K562 (cell line): Measurements from ENCODE around the gene SLC36A3. TPM values are rescaled to one million over a fixed set of nuclear protein-coding genes. Genes with fewer than 3 reads are reported as not detected.

Experiments
- ATAC-seq: fragments of 200-7000 bp; cut with Tn5 transposase; 3 replicates; pipeline ENCODE4 v1.9.1; 2020; ENCODE audit warnings: moderate library complexity
- BruUV-seq: library from RNA; stranded (reverse); fragments of 400-500 nt; replicated peaks from 2 replicates; lab custom pipeline; 2021; lab: Mats Ljungman, UMichigan
- CTCF ChIA-PET: fragments of 300-600 bp; formaldehyde crosslinking; extraction: SDS; loops from one replicate; lab custom pipeline; 2021; ENCODE audit warnings: low intra/inter-chr PET ratio; lab: Yijun Ruan, JAX
- POLR2A ChIA-PET: fragments of 300-600, 350-650 bp; sonication (Branson Sonifier 250); formaldehyde crosslinking; extraction: SDS; loops from one replicate; lab custom pipeline; 2021; ENCODE audit warnings: antibody characterized with exemption, inconsistent platforms; lab: Yijun Ruan, JAX
- DNase-seq, 4 experiments: peaks; one replicate each; pipeline versions ENCODE4 v3.0.0 to v3.0.0-alpha.2; 2011 to 2018; ENCODE audit warnings: low spot score in 3 of 4, mixed read lengths in 3 of 4; ENCODE audit errors: extremely low read depth in 1 of 4
- FAIRE-seq: peaks from 2 replicates; lab custom pipeline; 2011; peaks lifted over from hg19 to GRCh38; lab: Jason Lieb, UNC
- H2AFZ ChIP-seq: 2 replicates; pipeline ENCODE4 v1.6.0; 2011; ENCODE audit warnings: low read depth, low read length, control low read depth, inconsistent platforms
- H3K27ac ChIP-seq: fragments of 200-600 bp; 3 replicates; pipeline ENCODE4 v1.8.0; 2011; ENCODE audit warnings: low read depth, mild to moderate bottlenecking, control low read depth, inconsistent platforms, low read length, moderate library complexity, mixed read lengths; ENCODE audit errors: extremely low read depth
- H3K27me3 ChIP-seq, 2 experiments: fragments of 300-600 bp in 1 of 2; 2 replicates in 1 of 2; 3 replicates in 1 of 2; pipeline versions ENCODE4 v1.6.0 to v1.8.0; 2011; ENCODE audit warnings: inconsistent platforms in 2 of 2, low read length in 2 of 2, mild to moderate bottlenecking in 1 of 2, mixed read lengths in 1 of 2, moderate library complexity in 1 of 2; ENCODE audit not compliant: control insufficient read depth in 2 of 2, insufficient read depth in 2 of 2
- H3K36me3 ChIP-seq: fragments of 300-600 bp; 3 replicates; pipeline ENCODE4 v1.8.0; 2011; ENCODE audit warnings: mild to moderate bottlenecking, low read length, inconsistent platforms; ENCODE audit not compliant: control insufficient read depth, insufficient read depth
- H3K4me1 ChIP-seq, 2 experiments: fragments of 200-600 bp in 1 of 2; replicated peaks in 1 of 2; 2 replicates in 1 of 2; 3 replicates in 1 of 2; pipeline versions ENCODE4 v1.5.1 to v1.8.0; 2011; ENCODE audit warnings: inconsistent platforms in 2 of 2, low read length in 2 of 2, mild to moderate bottlenecking in 1 of 2, mixed read lengths in 1 of 2, moderate library complexity in 1 of 2; ENCODE audit not compliant: control insufficient read depth in 2 of 2, insufficient read depth in 2 of 2
- H3K4me2 ChIP-seq: 2 replicates; pipeline ENCODE4 v1.6.1; 2011; ENCODE audit warnings: low read length, control low read depth, inconsistent platforms, mixed read lengths; ENCODE audit not compliant: insufficient read depth
- H3K4me3 ChIP-seq: fragments of 200-600 bp; sonication (generic), shearing (Covaris generic); 2 replicates; pipeline ENCODE4 v1.5.1; 2016; ENCODE audit warnings: control low read depth, inconsistent platforms
- H3K79me2 ChIP-seq: fragments of 200-600 bp; 3 replicates; pipeline ENCODE4 v1.8.0; 2011; ENCODE audit warnings: low read length, inconsistent platforms; ENCODE audit not compliant: control insufficient read depth, insufficient read depth
- H3K9ac ChIP-seq, 2 experiments: 2 replicates each; pipeline versions ENCODE4 v1.6.0 to v1.6.1; 2011; ENCODE audit warnings: low read depth in 2 of 2, low read length in 2 of 2, control low read depth in 1 of 2, inconsistent platforms in 1 of 2, mild to moderate bottlenecking in 1 of 2, mixed read lengths in 1 of 2; ENCODE audit not compliant: insufficient read depth in 1 of 2
- H3K9me1 ChIP-seq: one replicate; pipeline ENCODE4 v1.6.0; 2011; ENCODE audit warnings: inconsistent platforms, mild to moderate bottlenecking, low read length, moderate library complexity; ENCODE audit not compliant: control insufficient read depth, insufficient read depth
- H3K9me3 ChIP-seq: replicated peaks from 2 replicates; pipeline ENCODE4 v1.5.1; 2011; ENCODE audit warnings: low read depth, low read length, inconsistent platforms; ENCODE audit not compliant: control insufficient read depth, insufficient read depth
- H4K20me1 ChIP-seq: replicated peaks from 2 replicates; pipeline ENCODE4 v1.6.1; 2011; ENCODE audit warnings: low read length, inconsistent platforms, mixed read lengths; ENCODE audit not compliant: control insufficient read depth, insufficient read depth
- CBX8 ChIP-seq: fragments of 200-600 bp; sonication (generic); IDR thresholded peaks from 2 replicates; pipeline ENCODE4 v1.6.1; 2012; ENCODE audit warnings: borderline replicate concordance, mixed run types, low read depth, mild to moderate bottlenecking, moderate library complexity, mixed read lengths, low read length, control low read depth, inconsistent platforms; ENCODE audit not compliant: poor library complexity, severe bottlenecking; ENCODE audit errors: extremely low read depth
- SPI1 ChIP-seq: IDR thresholded peaks from 2 replicates; pipeline ENCODE4 v1.6.1; 2011; ENCODE audit warnings: low read depth, low read length, control low read depth, borderline replicate concordance
- WGBS: fragments of 100-300 bp; shearing (Covaris generic); methylation state at CpG from one replicate; pipeline ENCODE4 v1.1.6; 2016; ENCODE audit warnings: low coverage, mixed read lengths; ENCODE audit not compliant: insufficient coverage; ENCODE audit errors: missing lambda C conversion rate; 5-methylcytosine and 5-hydroxymethylcytosine counted together
- in situ Hi-C: fragments of 300-500 bp; cut with MboI; formaldehyde crosslinking; loops from 4 replicates; pipeline ENCODE4 v1.15.0; 2018; ENCODE audit warnings: inconsistent platforms, mixed read lengths
- intact Hi-C: fragments of 100-400 bp; cut with micrococcal nuclease; formaldehyde crosslinking; loops from 2 replicates; pipeline ENCODE4 v1.14.2; 2022
- polyA plus RNA-seq, 8 experiments: library from polyadenylated mRNA; depleted of rRNA in 4 of 8; stranded (reverse) in 5 of 8; unstranded in 3 of 8; fragments of >200 nt; fragmentation: Nextera tagmentation in 2 of 8; fragmentation: Illumina TruSeq in 1 of 8; extraction: Ambion mirVana in 2 of 8; extraction: Trizol in 1 of 8; gene quantifications; 2 replicates each; pipeline versions ENCODE4 v1.2.1 to v1.2.3, GENCODE V29; 2011 to 2014; ENCODE audit warnings: inconsistent platforms in 1 of 8, missing spikeins in 1 of 8
- total RNA-seq, 7 experiments: library from RNA; depleted of rRNA in 6 of 7; stranded (reverse); fragments of >200 nt in 6 of 7; fragmentation: Illumina TruSeq in 2 of 7; extraction: Trizol in 2 of 7; gene quantifications; 2 replicates each; pipeline versions ENCODE4 v1.2.1 to v1.2.3, GENCODE V29; 2011 to 2021; ENCODE audit warnings: low replicate concordance in 1 of 7
- TF ChIP-seq, protein P1 (sequence below): IDR thresholded peaks from 3 replicates; pipeline ENCODE4 v1.6.1; 2011; ENCODE audit warnings: borderline replicate concordance, mild to moderate bottlenecking; ENCODE audit not compliant: insufficient read length, insufficient read depth

SLC36A3 gene
- total and polyA plus RNA-seq, 9 of the 15 experiments (the other 6 are each of a cell fraction or from before 2014, with no cell fraction given) = not detected

DNA sequence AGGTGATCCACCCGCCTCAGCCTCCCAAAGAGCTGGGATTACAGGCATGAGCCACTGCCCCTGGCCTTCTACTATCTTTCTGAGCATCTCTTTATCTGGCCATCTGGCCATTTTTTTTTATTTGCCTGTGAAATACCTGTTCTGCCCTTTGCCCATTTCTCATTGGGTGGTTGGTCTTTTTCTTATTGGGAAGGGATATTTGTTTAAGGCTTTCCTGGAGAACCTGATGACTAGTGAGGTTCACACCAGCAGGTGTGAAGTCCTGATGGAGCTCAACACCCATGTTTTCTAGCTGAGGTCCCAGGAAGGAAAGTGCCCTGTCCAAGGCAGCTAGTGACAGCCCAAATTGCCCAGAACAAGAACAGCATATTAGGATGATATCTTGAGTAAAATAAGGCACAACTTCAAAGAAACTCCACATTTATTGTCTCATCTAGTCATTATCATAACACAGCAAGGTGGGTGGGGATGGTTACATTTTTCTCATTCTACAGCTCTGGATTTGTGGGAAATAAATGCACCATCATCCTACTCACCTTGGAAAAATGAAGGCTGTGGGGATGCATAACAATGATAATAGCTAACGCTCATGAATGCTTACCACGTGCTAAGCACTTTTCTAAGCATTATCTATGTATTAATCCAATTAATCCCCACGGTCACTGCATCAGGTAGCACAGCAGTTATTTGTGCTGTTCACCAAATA lies 20.3 kb downstream of the SLC36A3 start:
- H3K27me3 ChIP-seq = peaks cover 3 to 30% of the 10 kb centered on the region in 2 experiments; a peak in 4 of 5 replicates
- FAIRE-seq = no peak
- TF ChIP-seq SPI1 (no peak), CBX8 (no peak)
- TF ChIP-seq, protein P1, sequence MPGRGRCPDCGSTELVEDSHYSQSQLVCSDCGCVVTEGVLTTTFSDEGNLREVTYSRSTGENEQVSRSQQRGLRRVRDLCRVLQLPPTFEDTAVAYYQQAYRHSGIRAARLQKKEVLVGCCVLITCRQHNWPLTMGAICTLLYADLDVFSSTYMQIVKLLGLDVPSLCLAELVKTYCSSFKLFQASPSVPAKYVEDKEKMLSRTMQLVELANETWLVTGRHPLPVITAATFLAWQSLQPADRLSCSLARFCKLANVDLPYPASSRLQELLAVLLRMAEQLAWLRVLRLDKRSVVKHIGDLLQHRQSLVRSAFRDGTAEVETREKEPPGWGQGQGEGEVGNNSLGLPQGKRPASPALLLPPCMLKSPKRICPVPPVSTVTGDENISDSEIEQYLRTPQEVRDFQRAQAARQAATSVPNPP = no peak
- TF ChIP-seq, all 486 proteins: peak for 0
- Histone ChIP-seq H4K20me1 (no peaks in the 10 kb centered on the region), H3K4me3 (no peak overlapping the region), H3K27ac (no peak overlapping the region), H3K4me1 (no peaks in the 10 kb centered on the region), H3K36me3 (no peaks in the 10 kb centered on the region), H3K9me3 (no peaks in the 10 kb centered on the region), H3K79me2 (no peaks in the 10 kb centered on the region), H3K4me2 (no peak overlapping the region), H2AFZ (no peak overlapping the region), H3K9ac (no peak overlapping the region), H3K9me1 (no peaks in the 10 kb centered on the region)
- no peak for ATAC-seq
- 0% methylated on average over 4 of the region's 4 CpGs for WGBS
- intact Hi-C loops = no loop called here
- BruUV-seq = no TSS peak
- no peak for DNase-seq
- POLR2A ChIA-PET = interaction anchor here (0.6 kb wide), 1 partner anchor 62 kb away, joined by 3 read pairs; no protein-coding TSS in a partner anchor
- in situ Hi-C loops = no loop called here
- CTCF ChIA-PET = no interaction called here
